Measurements from ENCODE around the gene LCOR. TPM values are rescaled to one million over a fixed set of nuclear protein-coding genes. Genes with fewer than 3 reads are reported as not detected.

The LCOR gene
- total RNA-seq, 4 donors from 2014 or later, result 19.8 to 25.1 (median 21.7) TPM

DNA sequence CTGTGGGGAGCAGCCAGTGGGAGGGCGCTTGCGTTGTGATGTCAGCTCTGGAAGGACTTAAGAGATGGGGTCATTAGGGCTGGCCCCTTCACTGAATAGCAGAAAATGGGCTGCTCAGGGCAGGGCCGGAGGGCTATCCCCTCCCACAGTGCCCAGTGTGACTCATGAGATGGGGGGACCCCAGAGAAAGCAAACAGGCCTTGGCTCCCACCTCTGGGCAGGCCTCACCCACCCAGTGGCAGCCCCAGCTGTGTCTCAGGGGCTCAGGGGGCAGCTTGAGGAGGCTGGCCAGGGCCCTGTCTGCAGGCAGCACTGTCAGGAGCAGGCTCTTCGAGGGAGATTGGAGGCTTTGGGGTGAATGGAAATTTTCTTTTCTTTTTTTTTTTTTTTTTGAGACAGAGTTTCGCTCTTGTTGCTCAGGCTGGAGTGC is 185.4 kb downstream of the LCOR start:
- no peak for DNase-seq (ENCODE audit: low spot score in 2 of 2)
- H3K4me1 ChIP-seq, result peaks cover 0 to 13% (median 5%) of the 10 kb centered on the region in 4 donors
- H3K27me3 ChIP-seq, result no peaks in the 10 kb centered on the region
- H3K27ac ChIP-seq, result no peak overlapping the region
- H3K36me3 ChIP-seq, result no peaks in the 10 kb centered on the region
- no peak overlapping the region for H3K4me3 ChIP-seq
- no peaks in the 10 kb centered on the region for H3K9me3 ChIP-seq
- 70 to 87% methylated on average over 5 of the region's 5 CpGs for WGBS, 2 donors
- no peak for TF ChIP-seq POLR2A (IDR thresholded peaks at IDR 0.05)
- TF ChIP-seq, protein P1, sequence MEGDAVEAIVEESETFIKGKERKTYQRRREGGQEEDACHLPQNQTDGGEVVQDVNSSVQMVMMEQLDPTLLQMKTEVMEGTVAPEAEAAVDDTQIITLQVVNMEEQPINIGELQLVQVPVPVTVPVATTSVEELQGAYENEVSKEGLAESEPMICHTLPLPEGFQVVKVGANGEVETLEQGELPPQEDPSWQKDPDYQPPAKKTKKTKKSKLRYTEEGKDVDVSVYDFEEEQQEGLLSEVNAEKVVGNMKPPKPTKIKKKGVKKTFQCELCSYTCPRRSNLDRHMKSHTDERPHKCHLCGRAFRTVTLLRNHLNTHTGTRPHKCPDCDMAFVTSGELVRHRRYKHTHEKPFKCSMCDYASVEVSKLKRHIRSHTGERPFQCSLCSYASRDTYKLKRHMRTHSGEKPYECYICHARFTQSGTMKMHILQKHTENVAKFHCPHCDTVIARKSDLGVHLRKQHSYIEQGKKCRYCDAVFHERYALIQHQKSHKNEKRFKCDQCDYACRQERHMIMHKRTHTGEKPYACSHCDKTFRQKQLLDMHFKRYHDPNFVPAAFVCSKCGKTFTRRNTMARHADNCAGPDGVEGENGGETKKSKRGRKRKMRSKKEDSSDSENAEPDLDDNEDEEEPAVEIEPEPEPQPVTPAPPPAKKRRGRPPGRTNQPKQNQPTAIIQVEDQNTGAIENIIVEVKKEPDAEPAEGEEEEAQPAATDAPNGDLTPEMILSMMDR (IDR thresholded peaks at IDR 0.05), result no peak
- no peak for TF ChIP-seq EP300 (IDR thresholded peaks at IDR 0.05)

DNA sequence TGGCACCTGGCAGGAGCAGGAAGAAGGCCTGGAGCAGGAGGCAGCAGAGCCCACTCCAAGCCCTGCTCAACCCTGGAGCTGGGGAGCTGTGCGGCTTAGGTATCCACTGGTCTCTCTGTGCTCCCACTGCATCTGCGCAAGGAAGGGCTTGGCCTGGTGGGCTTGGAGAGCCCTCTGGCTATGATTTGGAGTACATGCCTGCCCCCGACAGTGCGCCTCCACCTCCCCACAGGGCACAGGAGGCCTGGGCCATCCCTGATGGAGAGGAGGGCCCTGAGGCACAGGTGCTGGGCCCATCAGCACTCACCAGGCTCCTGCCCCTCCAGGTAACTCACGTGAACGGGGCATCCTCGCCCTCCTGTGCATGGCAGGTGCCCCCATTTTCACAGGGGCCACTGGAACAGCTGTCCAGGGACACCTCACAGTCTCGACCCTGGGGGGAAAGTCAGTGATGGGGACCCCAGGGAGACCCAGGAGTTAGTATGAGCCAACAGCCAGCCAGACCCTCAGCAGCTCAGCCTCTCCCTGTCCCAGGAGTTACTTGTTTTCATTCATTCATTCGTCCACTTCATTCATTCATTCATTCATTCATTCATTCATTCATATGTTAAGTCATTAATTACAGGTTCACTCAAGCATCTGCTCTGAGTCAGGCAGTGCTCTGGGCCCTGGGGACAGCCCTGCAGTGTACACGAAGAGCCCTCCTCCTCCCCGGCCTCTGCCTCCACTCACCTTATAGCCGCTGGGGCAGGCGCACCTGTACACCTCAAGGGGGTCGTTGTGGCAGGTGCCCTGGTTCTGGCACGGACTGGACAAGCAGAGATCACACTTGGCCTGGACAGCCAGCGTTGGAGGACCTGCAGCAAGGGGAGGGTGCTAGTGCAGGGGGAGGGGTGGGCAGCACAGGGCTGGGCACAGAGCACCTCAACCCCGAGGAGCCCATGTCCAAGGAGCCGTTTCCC is 186.4 kb downstream of the LCOR start:
- DNase-seq (ENCODE audit: low spot score in 2 of 2), result no peak
- Histone ChIP-seq H3K27ac (no peak overlapping the region), H3K4me3 (no peak overlapping the region), H3K27me3 (no peaks in the 10 kb centered on the region), H3K9me3 (no peaks in the 10 kb centered on the region), H3K4me1 (peaks cover 0 to 14% (median 6%) of the 10 kb centered on the region in 4 donors), H3K36me3 (no peaks in the 10 kb centered on the region)
- TF ChIP-seq POLR2A (IDR thresholded peaks at IDR 0.05) (no peak), EP300 (IDR thresholded peaks at IDR 0.05) (no peak)
- TF ChIP-seq, protein P1 (IDR thresholded peaks at IDR 0.05), result no peak
- WGBS, 2 donors, result 92 to 93% methylated on average over 16 to 18 of the region's 18 CpGs

- DNase-seq (ENCODE audit: low spot score in 2 of 2), result no peak
- H3K27me3 ChIP-seq, result no peaks in the 10 kb centered on the region
- TF ChIP-seq POLR2A (IDR thresholded peaks at IDR 0.05) (no peak), EP300 (IDR thresholded peaks at IDR 0.05) (no peak)
- TF ChIP-seq, protein P1 (IDR thresholded peaks at IDR 0.05), result no peak
- H3K4me1 ChIP-seq, result peaks cover 0 to 22% (median 11%) of the 10 kb centered on the region in 4 donors
- no peaks in the 10 kb centered on the region for H3K9me3 ChIP-seq
- no peak overlapping the region for H3K4me3 ChIP-seq
- no peaks in the 10 kb centered on the region for H3K36me3 ChIP-seq
- 90 to 92% methylated on average over 12 of the region's 12 CpGs for WGBS, 2 donors
- H3K27ac ChIP-seq, result no peak overlapping the region
Measured at GRCh38 chr10:97019213-97019844, 187.2 kb downstream of the LCOR start.

- TF ChIP-seq EP300 (IDR thresholded peaks at IDR 0.05), result no peak
- TF ChIP-seq, protein P1 (IDR thresholded peaks at IDR 0.05), result no peak
- no peak for TF ChIP-seq POLR2A (IDR thresholded peaks at IDR 0.05)
- Histone ChIP-seq H3K27me3 (no peaks in the 10 kb centered on the region), H3K27ac (no peak overlapping the region), H3K4me3 (no peak overlapping the region), H3K9me3 (no peaks in the 10 kb centered on the region), H3K4me1 (peaks cover 0 to 33% (median 11%) of the 10 kb centered on the region in 4 donors), H3K36me3 (no peaks in the 10 kb centered on the region)
- WGBS, 2 donors, result 46 to 47% methylated on average over 21 to 23 of the region's 25 CpGs
- no peak for DNase-seq (ENCODE audit: low spot score in 2 of 2)
Measured at GRCh38 chr10:97020452-97021400, 188.6 kb downstream of the LCOR start.
